Measurements from ENCODE around the gene MAD1L1.
A peak's percentile ranks its signal among the peaks of the same experiment; 100 is the strongest.

MAD1L1 gene

GRCh38 chr7:2082139-2082998 is 150.4 kb downstream of the MAD1L1 start:
- no peak for DNase-seq

GRCh38 chr7:2081526-2082135 is 151.1 kb downstream of the MAD1L1 start:
- DNase-seq = no peak

- no peak for DNase-seq
Observed at GRCh38 chr7:2080477-2080876, 152.3 kb downstream of the MAD1L1 start.

- no peak for DNase-seq
Observed at GRCh38 chr7:2080060-2080387, 152.7 kb downstream of the MAD1L1 start.

GRCh38 chr7:2079332-2080059 is 153.2 kb downstream of the MAD1L1 start:
- peak; percentile 29 to 33 for DNase-seq

- no peak for DNase-seq
Observed at GRCh38 chr7:2078899-2079298, 153.8 kb downstream of the MAD1L1 start.

- DNase-seq = peak; percentile 67 to 82
Observed at GRCh38 chr7:2076649-2077064, 156.1 kb downstream of the MAD1L1 start.

- DNase-seq = no peak
Observed at GRCh38 chr7:2075811-2076210, 156.9 kb downstream of the MAD1L1 start.

- no peak for DNase-seq
Observed at GRCh38 chr7:2074691-2075090, 158.1 kb downstream of the MAD1L1 start.

- DNase-seq = no peak
Observed at GRCh38 chr7:2072798-2073197, 159.9 kb downstream of the MAD1L1 start.

GRCh38 chr7:2072042-2072441 is 160.7 kb downstream of the MAD1L1 start:
- no peak for DNase-seq

GRCh38 chr7:2071133-2071832 is 161.5 kb downstream of the MAD1L1 start:
- no peak for DNase-seq

GRCh38 chr7:2070151-2070763 is 162.5 kb downstream of the MAD1L1 start:
- no peak for DNase-seq

GRCh38 chr7:2069472-2069860 is 163.3 kb downstream of the MAD1L1 start:
- no peak for DNase-seq

GRCh38 chr7:2068693-2069471 is 163.9 kb downstream of the MAD1L1 start:
- DNase-seq = no peak

GRCh38 chr7:2066251-2066919 is 166.4 kb downstream of the MAD1L1 start:
- no peak for DNase-seq

- DNase-seq = no peak
Observed at GRCh38 chr7:2065528-2065927, 167.2 kb downstream of the MAD1L1 start.

GRCh38 chr7:2063563-2064260 is 169.0 kb downstream of the MAD1L1 start:
- DNase-seq = peak in 1 of 2 donors; percentile 38

GRCh38 chr7:2062648-2063047 is 170.1 kb downstream of the MAD1L1 start:
- no peak for DNase-seq

GRCh38 chr7:2060701-2061100 is 172.0 kb downstream of the MAD1L1 start:
- no peak for DNase-seq
